HG02981 (cell line): ENCODE results near the gene TCHP.
A peak's percentile ranks its signal among the peaks of the same experiment; 100 is the strongest.
"Not testable (repeated sequence)": the region's sequence is repeated elsewhere in the genome, so short reads cannot be mapped to it uniquely, and the experiment has no call there.

Source experiments
- ATAC-seq: cut with Tn5 transposase; IDR thresholded peaks from one replicate; pipeline ENCODE4 v1.9.1; 2021; ENCODE audit warnings: mild to moderate bottlenecking, moderate library complexity; ENCODE audit not compliant: unreplicated experiment

TCHP gene

GRCh38 chr12:109899783-109900751 is at the start of gene TCHP:
TCHP (plus strand) TSS chr12:109900274; CDS start chr12:109903027, 2,753 bp downstream.
- peak; percentile 56 for ATAC-seq

- ATAC-seq = not testable (repeated sequence)
These were observed 49.6 kb upstream of the TCHP start for GRCh38 chr12:109850518-109850917.

GRCh38 chr12:109855377-109855776 is 44.7 kb upstream of the TCHP start:
- no peak for ATAC-seq

- ATAC-seq = no peak
These were observed 42.4 kb upstream of the TCHP start for GRCh38 chr12:109857715-109858114.

GRCh38 chr12:109858764-109859163 is 41.3 kb upstream of the TCHP start:
- ATAC-seq = no peak

- ATAC-seq = no peak
These were observed 39.1 kb upstream of the TCHP start for GRCh38 chr12:109860977-109861376.

- no peak for ATAC-seq
These were observed 38.3 kb upstream of the TCHP start for GRCh38 chr12:109861689-109862314.

- not testable (repeated sequence) for ATAC-seq
These were observed 37.6 kb upstream of the TCHP start for GRCh38 chr12:109862491-109862890.

GRCh38 chr12:109863847-109864712 is 36.0 kb upstream of the TCHP start:
- ATAC-seq = no peak

- ATAC-seq = no peak
These were observed 35.2 kb upstream of the TCHP start for GRCh38 chr12:109864916-109865315.

- ATAC-seq = no peak
These were observed 31.7 kb upstream of the TCHP start for GRCh38 chr12:109868182-109869051.

- no peak for ATAC-seq
These were observed 29.4 kb upstream of the TCHP start for GRCh38 chr12:109870648-109871047.

- no peak for ATAC-seq
These were observed 28.3 kb upstream of the TCHP start for GRCh38 chr12:109871668-109872314.

- ATAC-seq = no peak
These were observed 26.4 kb upstream of the TCHP start for GRCh38 chr12:109873653-109874052.

GRCh38 chr12:109875572-109876131 is 24.4 kb upstream of the TCHP start:
- no peak for ATAC-seq

- no peak for ATAC-seq
These were observed 23.7 kb upstream of the TCHP start for GRCh38 chr12:109876406-109876805.

GRCh38 chr12:109877504-109878246 is 22.4 kb upstream of the TCHP start:
- no peak for ATAC-seq

- no peak for ATAC-seq
These were observed 21.8 kb upstream of the TCHP start for GRCh38 chr12:109878247-109878625.

- ATAC-seq = no peak
These were observed 21.3 kb upstream of the TCHP start for GRCh38 chr12:109878749-109879148.
